ENCODE data around the gene TRIM28.
"Not testable (repeated sequence)": the region's sequence is repeated elsewhere in the genome, so short reads cannot be mapped to it uniquely, and the experiment has no call there.

The TRIM28 gene
- 83.7 to 194 (median 135) reads per million in 18 experiments for total RNA-seq

GRCh38 chr19:58543826-58544590, at the start of gene TRIM28:
Gene TRIM28, plus strand, starts transcription at chr19:58544064. Its CDS starts 694 bp downstream, at chr19:58544758.
- peak; percentile 97 to 98 for DNase-seq

DNA sequence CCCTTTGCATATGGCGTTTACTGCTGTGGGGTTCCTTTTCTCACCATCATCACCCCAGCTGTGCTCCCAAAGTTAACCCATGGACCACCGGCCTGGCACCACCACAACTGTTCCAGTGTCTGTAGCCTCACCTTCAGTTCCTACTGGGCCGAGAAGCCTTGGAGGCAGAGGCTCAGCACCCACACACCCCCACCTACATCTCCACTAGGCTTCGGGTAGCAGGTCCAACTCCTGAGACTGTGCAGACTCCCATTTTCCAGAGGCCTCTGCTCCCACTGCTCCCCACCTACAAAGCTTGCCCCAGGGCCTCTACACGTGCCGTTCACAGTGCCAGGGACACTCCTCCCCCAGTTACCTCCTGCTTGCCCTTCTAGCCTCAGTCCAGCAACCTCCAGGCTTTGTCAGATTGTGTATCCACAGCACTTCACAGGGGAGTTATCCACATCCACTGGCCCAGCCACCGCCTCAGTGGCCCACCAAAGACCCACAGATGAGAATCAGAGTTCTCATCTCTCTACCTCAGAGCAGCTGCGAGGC, 46.2 kb upstream of the TRIM28 start:
- no peak for DNase-seq

DNA sequence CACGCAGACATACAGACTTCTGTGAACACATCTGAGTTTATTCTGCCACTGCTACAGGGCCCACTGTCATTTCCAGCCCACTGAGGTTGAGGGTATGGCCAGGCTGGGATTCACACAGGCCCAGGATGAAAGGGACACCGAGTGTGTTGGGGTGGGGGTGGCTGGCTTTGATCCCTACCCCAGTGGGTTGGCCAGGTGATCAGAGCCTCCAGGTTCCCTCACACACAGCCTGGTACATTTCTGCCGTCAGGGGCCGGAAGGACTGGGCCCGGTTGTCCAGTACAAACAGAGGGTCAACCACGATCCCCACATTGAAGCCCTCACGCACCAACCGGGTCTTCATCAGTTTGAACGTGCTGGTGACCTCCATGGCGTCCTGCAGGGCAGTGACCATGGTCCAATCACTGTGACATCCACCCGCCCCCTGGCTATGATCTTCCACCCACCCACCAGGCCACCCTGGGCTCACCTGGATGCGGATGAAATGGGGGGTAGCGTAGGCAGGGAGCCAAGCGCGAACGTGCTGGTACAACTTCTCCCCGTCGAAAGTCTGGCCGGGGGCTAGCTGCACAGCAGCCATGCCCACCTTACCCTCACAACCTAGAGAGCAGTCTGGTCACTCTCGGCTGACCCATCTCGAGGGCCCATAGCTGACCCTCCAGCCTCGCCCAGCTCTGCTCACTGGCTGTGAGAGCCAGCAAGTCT, 45.4 kb upstream of the TRIM28 start:
- DNase-seq, result no peak

DNA sequence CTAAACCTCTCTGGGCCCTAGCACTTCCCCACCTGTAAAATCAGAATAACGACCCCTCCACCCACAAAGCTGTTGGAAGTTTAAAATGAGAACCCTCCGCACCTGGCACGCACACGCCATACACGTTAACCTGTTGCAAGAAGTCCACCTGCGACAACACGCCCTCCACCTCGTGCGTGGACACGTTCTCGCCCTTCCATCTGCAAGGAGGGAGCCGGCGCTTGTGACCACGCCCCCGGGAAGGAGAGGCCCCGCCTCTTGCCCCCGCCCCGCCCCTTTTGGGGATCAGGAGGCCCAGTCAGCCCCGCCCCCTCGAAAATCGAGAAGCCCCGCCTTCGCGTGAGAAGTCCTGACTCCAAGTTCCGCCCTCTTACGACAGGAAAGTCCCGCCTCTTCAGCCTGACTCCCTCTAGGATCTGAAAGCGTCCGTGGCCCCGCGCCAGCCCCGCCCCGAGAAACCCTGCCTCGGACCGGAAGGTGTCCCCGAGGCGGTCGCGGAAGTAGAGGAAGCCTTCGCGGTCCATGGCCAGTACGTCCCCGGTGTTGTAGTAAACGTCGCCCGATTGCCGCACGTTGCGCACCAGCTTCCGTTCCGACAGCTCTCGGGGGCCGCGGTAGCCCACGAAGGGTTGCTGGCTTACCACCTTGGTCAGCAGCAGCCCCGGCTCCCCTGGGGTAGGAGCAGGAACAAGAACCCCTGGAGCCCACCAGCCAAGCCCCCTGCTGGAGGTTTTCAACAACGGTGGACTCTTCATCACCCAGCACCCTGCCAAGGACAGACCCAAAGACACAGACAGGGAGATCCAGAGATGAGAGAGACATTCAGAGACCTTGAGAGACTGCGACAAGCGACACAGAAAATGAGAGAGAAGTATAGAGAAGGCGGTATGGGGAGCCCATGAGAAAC, 44.6 kb upstream of the TRIM28 start:
- peak; percentile 99 to 100 for DNase-seq

GRCh38 chr19:58500242-58500641, 43.6 kb upstream of the TRIM28 start:
- no peak for DNase-seq

- DNase-seq, result not testable (repeated sequence)
Measured at GRCh38 chr19:58507602-58508223, 36.2 kb upstream of the TRIM28 start.

- DNase-seq, result no peak
Measured at GRCh38 chr19:58509731-58510083, 34.2 kb upstream of the TRIM28 start.

GRCh38 chr19:58510084-58510862, 33.6 kb upstream of the TRIM28 start:
- no peak for DNase-seq

- DNase-seq, result no peak
Measured at GRCh38 chr19:58511353-58512208, 32.3 kb upstream of the TRIM28 start, which contains the start of gene SLC27A5. Gene SLC27A5, minus strand, starts transcription at chr19:58511992. Its CDS starts 37 bp downstream, at chr19:58511955.

- DNase-seq, result no peak
Measured at GRCh38 chr19:58513213-58513693, 30.6 kb upstream of the TRIM28 start.

- peak; percentile 95 to 97 for DNase-seq
Measured at GRCh38 chr19:58513694-58514563, 29.9 kb upstream of the TRIM28 start.

DNA sequence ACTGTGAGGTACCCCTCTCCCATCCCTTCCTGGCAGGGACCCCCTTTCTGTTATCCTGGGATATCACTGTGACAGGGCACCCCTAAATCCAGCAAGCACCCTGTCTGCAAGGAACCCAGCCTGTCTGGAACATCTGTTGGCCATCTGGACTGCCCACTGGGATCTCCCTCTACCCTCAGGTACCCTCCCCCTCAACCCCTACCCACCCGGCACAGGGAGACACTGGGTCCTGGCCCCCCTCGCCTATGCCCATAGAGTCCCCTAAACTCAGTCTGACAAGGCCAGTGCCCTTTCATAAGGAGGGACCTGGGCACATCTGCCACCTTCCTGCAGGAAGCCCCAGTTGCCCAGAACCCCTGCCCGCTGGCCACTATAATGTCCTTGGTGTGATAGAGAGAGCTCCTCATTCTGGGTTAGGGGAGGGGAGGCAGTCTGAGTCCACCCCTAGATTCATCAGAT, 29.3 kb upstream of the TRIM28 start:
- no peak for DNase-seq

GRCh38 chr19:58515259-58515658, 28.6 kb upstream of the TRIM28 start:
- DNase-seq, result no peak

GRCh38 chr19:58516246-58516836, 27.5 kb upstream of the TRIM28 start:
- DNase-seq, result no peak

GRCh38 chr19:58516964-58517833, 26.7 kb upstream of the TRIM28 start:
- no peak for DNase-seq

GRCh38 chr19:58518256-58519086, 25.4 kb upstream of the TRIM28 start:
- DNase-seq, result peak; percentile 56 to 64

GRCh38 chr19:58519087-58519354, 24.8 kb upstream of the TRIM28 start:
- peak; percentile 50 to 52 for DNase-seq
